Skeletal muscle tissue (tissue), 4 donors: ENCODE data around the gene CCDC174. TPM values are rescaled to one million over a fixed set of nuclear protein-coding genes. Genes with fewer than 3 reads are reported as not detected.

Experiments
- H3K27ac ChIP-seq: one replicate; pipeline ENCODE4 v1.7.0; 2013; ENCODE audit warnings: mild to moderate bottlenecking, low read depth, low read length, inconsistent platforms
- H3K27me3 ChIP-seq, 3 donors: one replicate each; pipeline ENCODE4 v1.7.0; 2013; ENCODE audit warnings: low read length in 3 of 3; ENCODE audit not compliant: control insufficient read depth in 3 of 3, insufficient read depth in 3 of 3
- H3K36me3 ChIP-seq, 3 donors: one replicate each; pipeline ENCODE4 v1.7.0; 2013; ENCODE audit warnings: low read length in 3 of 3; ENCODE audit not compliant: control insufficient read depth in 3 of 3, insufficient read depth in 3 of 3
- H3K4me1 ChIP-seq, 3 donors: one replicate each; pipeline ENCODE4 v1.7.0; 2013; ENCODE audit warnings: low read length in 3 of 3, mild to moderate bottlenecking in 3 of 3; ENCODE audit not compliant: control insufficient read depth in 3 of 3, insufficient read depth in 3 of 3
- H3K4me3 ChIP-seq, 3 donors: one replicate each; pipeline ENCODE4 v1.7.0; 2013; ENCODE audit warnings: low read length in 3 of 3
- H3K9ac ChIP-seq, 3 donors: one replicate each; pipeline ENCODE4 v1.7.0; 2013; ENCODE audit warnings: low read length in 3 of 3, mild to moderate bottlenecking in 3 of 3, moderate library complexity in 2 of 3, low read depth in 1 of 3
- H3K9me3 ChIP-seq, 3 donors: one replicate each; pipeline ENCODE4 v1.7.0; 2013; ENCODE audit warnings: low read length in 3 of 3; ENCODE audit not compliant: control insufficient read depth in 3 of 3
- total RNA-seq: library from RNA; depleted of rRNA; stranded (reverse); fragments of >200 nt; gene quantifications from one replicate; pipeline ENCODE4 v1.2.3, GENCODE V29; 2014
- donor health status: Osteomylitis.

Gene CCDC174
- total RNA-seq, 1 donor from 2014 or later = 7.3 TPM

DNA sequence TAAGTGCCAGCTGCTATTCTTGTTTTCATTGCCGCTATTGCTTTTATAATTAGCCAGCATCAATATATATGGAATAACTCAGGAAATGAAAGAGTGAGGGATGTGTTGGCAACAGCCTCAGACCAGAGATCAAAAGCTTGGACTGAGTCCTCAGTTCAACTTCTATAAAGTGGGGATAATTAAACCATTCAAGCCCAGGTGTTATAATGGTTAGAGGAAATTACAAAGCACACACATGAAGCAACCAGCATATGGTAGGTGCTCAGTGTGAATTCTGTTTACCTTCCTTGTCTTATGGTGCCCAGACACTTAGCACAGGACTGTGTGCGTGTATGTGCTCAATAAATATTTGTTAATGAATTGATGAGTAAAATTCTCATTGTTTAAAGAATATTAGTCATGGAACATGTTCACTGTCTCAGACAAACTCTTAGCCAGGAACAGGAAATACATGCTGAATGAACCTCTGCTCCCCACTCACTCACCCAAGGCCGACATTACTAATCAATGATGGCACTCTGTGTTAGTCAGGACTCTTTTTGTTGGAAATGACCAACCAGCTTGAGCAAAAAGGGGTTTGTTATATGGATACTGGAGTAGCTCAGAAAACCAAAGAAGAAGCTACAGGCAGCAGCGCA lies 16.7 kb upstream of the CCDC174 start:
- Histone ChIP-seq H3K4me1 (peaks cover 0 to 8% (median 0%) of the 10 kb centered on the region in 3 donors), H3K27ac (no peak overlapping the region), H3K9ac (no peak overlapping the region), H3K9me3 (peaks cover 0 to 2% (median 0%) of the 10 kb centered on the region in 3 donors), H3K27me3 (peaks cover 0 to 15% (median 2%) of the 10 kb centered on the region in 3 donors), H3K36me3 (no peaks in the 10 kb centered on the region), H3K4me3 (no peak overlapping the region)

DNA sequence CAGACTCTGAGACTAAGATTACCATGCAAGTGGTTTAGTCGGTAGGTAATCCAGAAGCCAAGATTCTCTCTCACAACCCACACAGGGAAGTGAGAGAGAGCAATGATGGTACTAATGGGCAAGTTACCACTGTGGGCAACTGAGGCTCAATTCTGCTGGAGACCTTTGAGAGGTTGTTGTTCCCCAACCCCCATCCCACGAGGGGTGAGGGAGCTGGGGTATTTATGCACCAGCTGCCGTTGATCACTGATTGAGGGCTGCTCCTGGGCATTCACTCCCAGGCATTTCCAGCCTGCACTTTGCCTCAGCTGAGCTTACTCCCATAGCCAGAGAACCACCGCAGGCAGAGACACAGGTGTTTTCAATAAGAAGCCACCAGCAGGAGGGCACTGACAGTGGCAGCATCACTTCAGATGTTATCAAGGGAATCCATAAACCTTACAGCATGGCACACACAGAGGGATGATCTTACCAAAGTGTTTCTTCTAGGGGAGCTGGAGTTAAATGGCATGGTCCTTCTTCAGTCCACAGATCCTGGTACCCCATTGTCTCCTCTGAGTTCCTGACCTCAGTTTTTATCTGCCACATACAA lies 15.0 kb upstream of the CCDC174 start:
- H3K27me3 ChIP-seq = peaks cover 5 to 31% (median 10%) of the 10 kb centered on the region in 3 donors

DNA sequence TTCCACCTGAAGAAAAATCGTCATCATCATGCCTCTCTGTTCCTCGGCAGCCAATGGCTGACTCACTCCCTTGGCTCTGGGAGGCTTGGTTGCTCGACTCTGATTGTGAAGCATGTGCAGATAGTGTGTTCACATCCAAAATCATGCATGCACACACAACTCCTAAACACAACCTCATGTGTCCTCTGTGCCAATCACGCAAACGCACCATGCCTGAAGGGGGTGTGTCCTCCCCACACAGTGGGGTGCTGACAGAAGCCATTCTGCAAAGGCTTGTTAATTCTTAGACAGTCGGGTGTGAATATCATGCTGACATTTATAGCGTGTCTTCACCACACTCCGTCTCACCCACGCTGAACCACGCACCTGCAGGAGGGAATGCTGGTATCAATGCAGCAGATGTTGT lies 11.4 kb upstream of the CCDC174 start:
- Histone ChIP-seq H3K27me3 (peaks cover 10 to 51% (median 21%) of the 10 kb centered on the region in 3 donors), H3K9ac (no peak overlapping the region), H3K9me3 (peaks cover 0 to 2% (median 0%) of the 10 kb centered on the region in 3 donors), H3K4me1 (peaks cover 0 to 13% (median 0%) of the 10 kb centered on the region in 3 donors), H3K27ac (no peak overlapping the region), H3K4me3 (peak overlapping the region in 1 of 3 donors; percentile 18), H3K36me3 (no peaks in the 10 kb centered on the region)

More for the DNA sequence above, 15.0 kb upstream of the CCDC174 start:
- H3K36me3 ChIP-seq = no peaks in the 10 kb centered on the region
- H3K9ac ChIP-seq = no peak overlapping the region
- peaks cover 0 to 13% (median 0%) of the 10 kb centered on the region in 3 donors for H3K4me1 ChIP-seq
- peaks cover 0 to 2% (median 0%) of the 10 kb centered on the region in 3 donors for H3K9me3 ChIP-seq
- H3K4me3 ChIP-seq = no peak overlapping the region
- H3K27ac ChIP-seq = no peak overlapping the region

DNA sequence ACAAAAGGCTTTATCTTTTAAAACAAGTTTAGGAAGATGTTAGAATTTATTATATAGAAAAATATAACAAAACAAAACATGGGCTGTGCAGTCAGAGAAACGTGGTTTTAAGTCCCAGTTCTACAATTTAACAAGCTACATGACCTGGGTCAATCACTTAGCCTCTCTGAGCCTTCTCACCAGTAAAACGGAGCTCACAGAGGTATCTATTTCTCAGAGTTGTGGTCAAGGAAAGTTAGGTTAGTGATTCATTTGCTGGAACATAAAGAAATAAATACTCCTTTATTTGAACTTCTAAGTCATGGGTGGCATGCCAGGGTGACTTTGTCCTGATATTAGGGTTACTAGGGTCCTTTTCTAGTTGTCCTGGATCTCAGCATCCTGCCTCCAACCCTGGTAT lies 10.8 kb upstream of the CCDC174 start:
- Histone ChIP-seq H3K4me3 (no peak overlapping the region), H3K27me3 (peaks cover 10 to 48% (median 21%) of the 10 kb centered on the region in 3 donors), H3K9me3 (peaks cover 0 to 2% (median 0%) of the 10 kb centered on the region in 3 donors), H3K36me3 (no peaks in the 10 kb centered on the region), H3K27ac (no peak overlapping the region), H3K4me1 (peaks cover 0 to 13% (median 0%) of the 10 kb centered on the region in 3 donors), H3K9ac (no peak overlapping the region)

DNA sequence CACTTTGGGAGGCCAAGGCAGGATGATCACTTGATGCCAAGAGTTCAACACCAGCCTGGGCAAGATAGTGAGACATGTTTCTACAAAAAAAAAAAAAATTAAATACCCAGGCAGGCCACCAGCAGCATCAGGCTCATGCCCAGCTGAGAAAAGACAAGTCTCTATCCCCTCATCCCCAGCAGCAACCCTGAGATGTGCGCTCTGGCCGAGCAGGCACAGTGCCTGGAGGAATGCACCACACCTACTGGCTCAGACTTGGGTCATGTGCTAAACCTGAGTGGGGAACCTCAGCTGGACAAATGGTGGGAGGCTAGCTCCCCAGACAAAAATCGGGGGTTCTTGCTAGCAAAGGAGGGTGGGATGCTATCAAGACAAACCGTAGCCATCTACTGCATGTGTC lies 10.2 kb upstream of the CCDC174 start:
- Histone ChIP-seq H3K9ac (no peak overlapping the region), H3K4me3 (no peak overlapping the region), H3K27ac (no peak overlapping the region), H3K36me3 (no peaks in the 10 kb centered on the region), H3K27me3 (peaks cover 10 to 44% (median 21%) of the 10 kb centered on the region in 3 donors), H3K4me1 (peaks cover 0 to 13% (median 0%) of the 10 kb centered on the region in 3 donors), H3K9me3 (peaks cover 0 to 1% (median 0%) of the 10 kb centered on the region in 3 donors)

DNA sequence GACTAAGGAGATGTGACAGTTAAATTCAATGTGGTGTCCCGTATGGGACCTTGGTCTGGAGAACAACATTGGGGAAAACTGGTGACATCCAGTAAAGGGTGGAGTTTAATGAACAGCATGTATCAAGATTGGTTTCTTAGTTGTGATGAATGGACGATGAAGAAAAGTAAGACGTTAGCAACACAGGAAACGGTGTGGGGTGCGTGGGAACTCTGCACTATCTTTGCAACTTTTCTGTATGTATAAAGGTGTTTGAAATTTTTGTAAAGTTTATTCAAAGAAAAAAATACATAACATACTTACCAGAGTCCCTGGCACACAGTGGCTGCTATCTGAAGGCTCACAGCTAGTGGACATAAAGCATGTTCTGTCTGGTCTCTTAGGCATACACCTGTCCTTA lies 6.1 kb upstream of the CCDC174 start:
- Histone ChIP-seq H3K4me1 (peaks cover 0 to 17% (median 3%) of the 10 kb centered on the region in 3 donors), H3K36me3 (no peaks in the 10 kb centered on the region), H3K9me3 (no peaks in the 10 kb centered on the region), H3K27me3 (peaks cover 10 to 31% (median 16%) of the 10 kb centered on the region in 3 donors), H3K4me3 (no peak overlapping the region), H3K27ac (no peak overlapping the region), H3K9ac (no peak overlapping the region)

DNA sequence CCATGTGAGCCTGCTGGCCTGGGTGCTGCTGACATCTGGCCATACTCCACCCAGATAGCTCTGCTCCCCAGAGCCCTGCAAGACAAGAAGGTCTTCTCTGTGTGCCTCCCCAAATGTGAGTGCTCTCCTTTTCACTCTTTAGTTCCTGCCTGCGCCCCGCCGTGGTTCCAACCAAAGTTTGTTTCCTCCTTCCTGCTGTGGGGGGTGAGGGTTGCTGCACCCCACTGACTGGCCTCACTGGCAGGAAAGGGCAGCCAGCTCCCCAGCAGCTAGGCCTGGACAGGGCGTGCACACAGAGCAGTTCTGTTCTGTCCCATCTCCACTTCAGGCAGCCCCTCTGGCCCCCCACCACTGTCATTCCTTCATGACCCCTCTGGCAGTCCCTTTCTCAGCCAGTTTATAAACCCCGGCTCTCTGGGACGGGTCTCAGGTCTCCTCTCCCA lies 5.4 kb upstream of the CCDC174 start:
- H3K9me3 ChIP-seq = no peaks in the 10 kb centered on the region
- H3K36me3 ChIP-seq = no peaks in the 10 kb centered on the region
- H3K27ac ChIP-seq = no peak overlapping the region
- H3K27me3 ChIP-seq = peaks cover 7 to 25% (median 15%) of the 10 kb centered on the region in 3 donors
- H3K4me3 ChIP-seq = no peak overlapping the region
- no peak overlapping the region for H3K9ac ChIP-seq
- H3K4me1 ChIP-seq = peaks cover 2 to 21% (median 3%) of the 10 kb centered on the region in 3 donors

DNA sequence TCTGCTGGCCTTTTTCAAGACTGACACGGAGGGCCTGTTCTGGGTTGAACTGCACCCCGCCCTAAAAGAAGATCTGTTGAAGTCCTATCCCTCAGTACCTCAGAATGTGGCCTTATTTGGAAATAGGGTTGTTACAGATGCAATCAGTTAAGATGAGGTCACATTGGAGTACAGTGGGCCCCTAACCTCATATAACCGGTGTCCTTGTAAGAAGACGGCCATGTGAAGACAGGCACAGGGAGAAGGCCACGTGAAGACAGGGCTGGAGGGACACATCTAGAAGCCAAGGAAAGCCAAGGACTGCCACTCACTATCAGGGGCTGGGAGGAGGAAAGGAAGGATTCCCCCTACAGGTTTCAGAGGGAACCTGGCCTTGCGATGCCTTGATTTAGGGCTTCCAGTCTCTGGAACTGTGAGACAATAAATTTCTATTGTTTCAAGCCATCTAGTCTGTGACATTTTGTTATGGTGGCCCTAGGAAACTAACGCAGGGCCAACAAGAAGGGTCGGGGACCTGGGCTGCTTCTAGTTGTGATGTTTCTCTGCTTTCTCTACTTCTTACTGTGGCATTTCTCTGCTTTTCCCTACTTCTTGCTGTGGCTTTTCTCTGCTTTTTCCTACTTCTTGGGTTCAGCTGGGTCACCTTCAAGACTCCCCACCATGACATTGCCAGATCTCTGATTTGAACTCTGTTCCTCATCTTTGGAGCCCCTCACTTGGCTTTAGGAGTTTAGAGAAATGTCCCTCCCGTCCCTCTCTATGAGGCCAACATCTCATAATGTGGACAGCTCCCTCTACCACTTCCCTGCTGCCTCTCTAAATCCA lies 4.8 kb upstream of the CCDC174 start:
- peaks cover 5 to 19% (median 9%) of the 10 kb centered on the region in 3 donors for H3K27me3 ChIP-seq
- no peaks in the 10 kb centered on the region for H3K36me3 ChIP-seq
- peaks cover 2 to 21% (median 3%) of the 10 kb centered on the region in 3 donors for H3K4me1 ChIP-seq
- H3K9me3 ChIP-seq = no peaks in the 10 kb centered on the region
- no peak overlapping the region for H3K4me3 ChIP-seq
- no peak overlapping the region for H3K27ac ChIP-seq
- no peak overlapping the region for H3K9ac ChIP-seq

DNA sequence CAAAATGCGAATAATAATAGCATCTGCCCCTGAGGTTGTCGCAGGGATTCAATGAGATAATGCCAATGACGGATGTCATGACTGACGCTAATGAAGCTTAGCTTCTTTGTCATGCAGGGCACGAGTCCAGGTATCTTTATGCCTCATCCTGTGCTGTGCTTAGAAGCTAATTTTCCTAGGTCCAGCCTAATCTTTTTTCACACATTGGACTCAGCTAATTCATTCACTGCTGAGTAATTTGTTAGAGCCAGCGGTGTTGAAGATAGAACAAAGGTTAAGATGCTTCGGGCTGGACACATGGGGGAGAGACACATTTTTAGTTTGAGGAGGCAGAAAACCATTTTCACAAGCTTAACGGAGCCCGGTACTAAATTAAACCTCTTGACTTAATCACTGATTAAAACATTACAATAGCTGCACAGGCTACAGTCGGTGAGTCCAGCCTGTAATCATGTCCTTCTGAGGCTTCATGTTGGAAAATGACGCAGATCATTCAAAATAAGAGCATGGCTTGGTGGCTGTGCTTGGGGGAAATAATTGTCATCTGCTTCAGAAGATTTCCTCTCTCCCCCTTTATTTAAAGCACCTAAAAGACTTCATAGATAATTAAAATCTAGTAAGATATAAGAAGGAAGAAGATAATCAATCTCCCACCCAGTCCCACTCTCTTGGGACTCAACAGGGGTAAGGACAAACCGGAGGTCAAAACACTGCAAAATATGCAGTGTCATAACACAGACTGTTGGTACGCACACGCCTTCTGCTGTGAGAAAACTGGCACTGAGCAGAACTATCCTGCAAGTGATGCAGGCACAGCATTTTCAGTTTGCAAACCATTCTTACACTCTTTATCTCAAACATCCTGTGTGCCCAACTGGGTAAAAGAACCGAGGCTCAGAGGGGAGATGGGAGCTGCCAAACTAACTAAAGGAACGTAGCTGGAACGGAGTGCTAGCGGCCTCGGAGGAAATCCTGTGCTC lies 3.3 kb upstream of the CCDC174 start:
- Histone ChIP-seq H3K4me1 (peaks cover 8 to 30% (median 13%) of the 10 kb centered on the region in 3 donors), H3K27me3 (peaks cover 0 to 5% (median 5%) of the 10 kb centered on the region in 3 donors), H3K36me3 (no peaks in the 10 kb centered on the region), H3K9me3 (no peaks in the 10 kb centered on the region), H3K4me3 (no peak overlapping the region), H3K27ac (no peak overlapping the region), H3K9ac (no peak overlapping the region)
